LNCaP clone FGC (cell line): ENCODE measurements around the gene MUC12.

Source experiments
- DNase-seq: peaks from one replicate; pipeline ENCODE4 v3.0.0-alpha.2; 2011; ENCODE audit warnings: low read depth
- H3K4me3 ChIP-seq: 2 replicates; pipeline ENCODE4 v1.5.1; 2011; ENCODE audit warnings: mild to moderate bottlenecking, low read depth, low read length, control low read depth
- TF ChIP-seq, protein P1 (sequence below): IDR thresholded peaks from 2 replicates; pipeline ENCODE4 v1.5.1; 2012; ENCODE audit warnings: mild to moderate bottlenecking; ENCODE audit not compliant: control insufficient read depth, insufficient read depth; ENCODE audit errors: extremely low read depth

Gene MUC12

GRCh38 chr7:101066141-101066832 is 96.9 kb downstream of the MUC12 start:
- no peak overlapping the region for H3K4me3 ChIP-seq
- DNase-seq, result no peak

GRCh38 chr7:101066833-101067177 is 97.4 kb downstream of the MUC12 start:
- H3K4me3 ChIP-seq, result no peak overlapping the region
- DNase-seq, result no peak
- TF ChIP-seq, protein P1, sequence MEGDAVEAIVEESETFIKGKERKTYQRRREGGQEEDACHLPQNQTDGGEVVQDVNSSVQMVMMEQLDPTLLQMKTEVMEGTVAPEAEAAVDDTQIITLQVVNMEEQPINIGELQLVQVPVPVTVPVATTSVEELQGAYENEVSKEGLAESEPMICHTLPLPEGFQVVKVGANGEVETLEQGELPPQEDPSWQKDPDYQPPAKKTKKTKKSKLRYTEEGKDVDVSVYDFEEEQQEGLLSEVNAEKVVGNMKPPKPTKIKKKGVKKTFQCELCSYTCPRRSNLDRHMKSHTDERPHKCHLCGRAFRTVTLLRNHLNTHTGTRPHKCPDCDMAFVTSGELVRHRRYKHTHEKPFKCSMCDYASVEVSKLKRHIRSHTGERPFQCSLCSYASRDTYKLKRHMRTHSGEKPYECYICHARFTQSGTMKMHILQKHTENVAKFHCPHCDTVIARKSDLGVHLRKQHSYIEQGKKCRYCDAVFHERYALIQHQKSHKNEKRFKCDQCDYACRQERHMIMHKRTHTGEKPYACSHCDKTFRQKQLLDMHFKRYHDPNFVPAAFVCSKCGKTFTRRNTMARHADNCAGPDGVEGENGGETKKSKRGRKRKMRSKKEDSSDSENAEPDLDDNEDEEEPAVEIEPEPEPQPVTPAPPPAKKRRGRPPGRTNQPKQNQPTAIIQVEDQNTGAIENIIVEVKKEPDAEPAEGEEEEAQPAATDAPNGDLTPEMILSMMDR, result no peak

More at GRCh38 chr7:101066141-101066832, 96.9 kb downstream of the MUC12 start:
- TF ChIP-seq, protein P1, result no peak

GRCh38 chr7:101068401-101068800 is 99.0 kb downstream of the MUC12 start:
- no peak overlapping the region for H3K4me3 ChIP-seq
- DNase-seq, result no peak
- TF ChIP-seq, protein P1, result no peak
